ENCODE data around the gene DZIP1L. TPM values are rescaled to one million over a fixed set of nuclear protein-coding genes. Genes with fewer than 3 reads are reported as not detected.

The DZIP1L gene
- polyA plus RNA-seq, 2 of the 4 experiments (the other 2 are of a cell fraction), result 2.7 to 7.0 TPM

GRCh38 chr3:138060792-138061191 lies 54.6 kb downstream of the DZIP1L start:
- no peak overlapping the region for H3K4me2 ChIP-seq
- CTCF ChIA-PET, result interaction anchor here (0.8 to 2.8 kb wide), 4 partner anchors 9 to 59 kb away, joined by 3 to 15 read pairs (median 4); no protein-coding TSS in a partner anchor
- FAIRE-seq (no peak), ATAC-seq (no peak), DNase-seq (ENCODE audit: low read depth in 1 of 2, low spot score in 1 of 2) (no peak)
- 100% methylated on average over 1 of the region's 2 CpGs for whole genome bisulfite sequencing (ENCODE audit: missing lambda C conversion rate)
- no peak for TF ChIP-seq HEYL (CRISPR knock-in tag; IDR thresholded peaks at IDR 0.05)
- no peak for TF ChIP-seq BCL3 (IDR thresholded peaks at IDR 0.05)
- no peak for TF ChIP-seq HOXA7 (CRISPR knock-in tag; IDR thresholded peaks at IDR 0.05)
- TF ChIP-seq HES2 (IDR thresholded peaks at IDR 0.05), result no peak
- TF ChIP-seq RAD21 (conservative IDR thresholded peaks at IDR 0.05 in 1 of 2, IDR thresholded peaks at IDR 0.05 in 1 of 2), result no peak
- no peak for TF ChIP-seq CTCF (IDR thresholded peaks at IDR 0.05)
- no peak for TF ChIP-seq USF2 (IDR thresholded peaks at IDR 0.05)
- TF ChIP-seq SMC3 (IDR thresholded peaks at IDR 0.05), result no peak
- no peak for TF ChIP-seq RNF2 (IDR thresholded peaks at IDR 0.05; ENCODE audit: borderline replicate concordance, low read depth)
- TF ChIP-seq CHD2 (IDR thresholded peaks at IDR 0.05; ENCODE audit: low read length, partially characterized antibody), result no peak
- no peak for TF ChIP-seq PBX3 (IDR thresholded peaks at IDR 0.05)
- no peak overlapping the region for H3K4me3 ChIP-seq
- no peaks in the 10 kb centered on the region for H3K4me1 ChIP-seq
- H3K27ac ChIP-seq, result no peak overlapping the region
- POLR2A ChIA-PET, result no interaction called here
- no peaks in the 10 kb centered on the region for H3K9me3 ChIP-seq

- Histone ChIP-seq H3K9me3 (no peaks in the 10 kb centered on the region), H3K4me3 (no peak overlapping the region), H3K27ac (no peak overlapping the region), H3K4me1 (no peaks in the 10 kb centered on the region), H3K4me2 (no peak overlapping the region)
- ATAC-seq (no peak), FAIRE-seq (no peak), DNase-seq (ENCODE audit: low read depth in 1 of 2, low spot score in 1 of 2) (no peak)
- TF ChIP-seq FOSB (CRISPR knock-in tag; IDR thresholded peaks at IDR 0.05) (no peak), ELK1 (IDR thresholded peaks at IDR 0.05; ENCODE audit: low read depth, low read length) (no peak)
- ChIA-PET POLR2A (no interaction called here), CTCF (no interaction called here)
Observed at GRCh38 chr3:138059261-138059660, 56.1 kb downstream of the DZIP1L start.

GRCh38 chr3:138057384-138057783 lies 58.0 kb downstream of the DZIP1L start:
- no peak for ATAC-seq
- TF ChIP-seq MAX (IDR thresholded peaks at IDR 0.05), result no peak
- TF ChIP-seq EHMT2 (IDR thresholded peaks at IDR 0.05; ENCODE audit: low read depth), result no peak
- TF ChIP-seq SMC3 (IDR thresholded peaks at IDR 0.05), result no peak
- no peak for TF ChIP-seq HOXA7 (CRISPR knock-in tag; IDR thresholded peaks at IDR 0.05)
- TF ChIP-seq PBX3 (IDR thresholded peaks at IDR 0.05), result no peak
- no peak for TF ChIP-seq NPAS2 (CRISPR knock-in tag; IDR thresholded peaks at IDR 0.05; ENCODE audit: borderline replicate concordance)
- TF ChIP-seq ATOH8 (CRISPR knock-in tag; IDR thresholded peaks at IDR 0.05; ENCODE audit: low read depth), result no peak
- TF ChIP-seq CBX2 (IDR thresholded peaks at IDR 0.05; ENCODE audit: borderline replicate concordance, low read depth), result no peak
- TF ChIP-seq HOXB13 (CRISPR knock-in tag; IDR thresholded peaks at IDR 0.05; ENCODE audit: low read depth), result no peak
- TF ChIP-seq MAZ (IDR thresholded peaks at IDR 0.05; ENCODE audit: borderline replicate concordance, low read depth, low read length), result no peak
- TF ChIP-seq RARB (CRISPR knock-in tag; IDR thresholded peaks at IDR 0.05), result no peak
- TF ChIP-seq NR3C1 (IDR thresholded peaks at IDR 0.05), result no peak

More at GRCh38 chr3:138057384-138057783, 58.0 kb downstream of the DZIP1L start:
- DNase-seq (ENCODE audit: low read depth in 1 of 2, low spot score in 1 of 2) (no peak), FAIRE-seq (no peak)
- H3K4me3 ChIP-seq, result no peak overlapping the region
- ChIA-PET POLR2A (no interaction called here), CTCF (interaction anchor here (1.5 kb wide), 1 partner anchor 61 kb away, joined by 4 read pairs; no protein-coding TSS in a partner anchor)
- H3K9me3 ChIP-seq, result no peaks in the 10 kb centered on the region
- H3K27ac ChIP-seq, result no peak overlapping the region
- H3K4me1 ChIP-seq, result no peaks in the 10 kb centered on the region
- WGBS (ENCODE audit: missing lambda C conversion rate), result 88% methylated on average over 3 of the region's 3 CpGs
- no peak overlapping the region for H3K4me2 ChIP-seq
